Spleen (tissue), 7 donors: ENCODE data around the gene AKAP13.

Source experiments
- POLR2A ChIP-seq, 3 donors: fragments of 450-650 bp; IDR thresholded peaks; one replicate each; pipeline ENCODE4 v1.5.1; 2017; ENCODE audit warnings: antibody characterized with exemption in 3 of 3, mild to moderate bottlenecking in 1 of 3
- POLR2AphosphoS5 ChIP-seq, 3 donors: sonication (generic); formaldehyde crosslinking; IDR thresholded peaks; one replicate each; pipeline ENCODE4 v1.5.1; 2017; ENCODE audit warnings: antibody characterized with exemption in 3 of 3
- TF ChIP-seq, protein P1 (sequence below), 11 experiments: fragments of 200-600 bp in 7 of 11; fragments of 450-650 bp in 4 of 11; sonication (generic) in 4 of 11; IDR thresholded peaks in 8 of 11; conservative IDR thresholded peaks in 3 of 11; 1 replicate in 7 of 11; 2 replicates in 4 of 11; pipeline versions ENCODE4 v1.4.0 to v1.8.0; 2016 to 2021; ENCODE audit warnings: antibody characterized with exemption in 11 of 11, inconsistent platforms in 4 of 11, mild to moderate bottlenecking in 1 of 11
- donor health status: DM: no; HTN: no; CAD: no; lungs with moderate emphysema.
- donor health status: DM: no; HTN: no; CAD: no.
- donor health status: DM: no; HTN: no; CAD: no.

DNA sequence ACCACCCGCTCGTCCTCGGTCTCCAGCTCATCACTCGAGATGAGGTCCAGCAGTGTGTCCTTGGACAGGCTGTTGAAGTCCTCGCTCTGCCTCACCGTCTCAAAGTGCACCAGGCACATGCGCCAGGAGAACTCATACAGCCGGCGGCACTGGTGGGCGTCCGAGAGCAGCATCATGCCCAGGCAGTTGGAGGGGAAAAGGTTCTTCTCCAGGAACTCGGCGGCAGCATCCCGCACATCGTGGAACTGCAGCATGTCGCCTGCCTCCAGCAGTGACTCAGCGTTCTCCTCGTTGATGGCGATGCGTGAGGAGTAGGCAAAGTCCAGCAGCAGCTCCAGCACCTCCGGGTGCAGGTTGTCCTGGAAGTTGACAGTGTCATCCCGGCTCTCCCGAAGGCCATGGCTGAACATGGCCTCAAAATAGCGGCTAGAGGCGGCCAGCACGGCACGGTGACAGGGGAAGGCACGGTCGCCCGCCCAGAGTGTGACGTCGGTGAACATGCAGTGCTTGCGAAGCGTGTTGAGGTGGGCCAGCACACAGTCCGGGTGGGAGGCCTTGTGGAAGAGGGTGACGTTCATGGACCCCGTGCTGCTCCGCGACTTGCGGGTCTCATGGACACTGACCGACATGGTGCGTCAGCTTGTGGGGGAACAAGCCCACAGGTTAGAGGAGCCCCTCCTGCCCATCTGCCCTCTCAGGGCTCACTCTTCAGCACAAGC lies 388.9 kb downstream of the AKAP13 start:
- TF ChIP-seq, protein P1, sequence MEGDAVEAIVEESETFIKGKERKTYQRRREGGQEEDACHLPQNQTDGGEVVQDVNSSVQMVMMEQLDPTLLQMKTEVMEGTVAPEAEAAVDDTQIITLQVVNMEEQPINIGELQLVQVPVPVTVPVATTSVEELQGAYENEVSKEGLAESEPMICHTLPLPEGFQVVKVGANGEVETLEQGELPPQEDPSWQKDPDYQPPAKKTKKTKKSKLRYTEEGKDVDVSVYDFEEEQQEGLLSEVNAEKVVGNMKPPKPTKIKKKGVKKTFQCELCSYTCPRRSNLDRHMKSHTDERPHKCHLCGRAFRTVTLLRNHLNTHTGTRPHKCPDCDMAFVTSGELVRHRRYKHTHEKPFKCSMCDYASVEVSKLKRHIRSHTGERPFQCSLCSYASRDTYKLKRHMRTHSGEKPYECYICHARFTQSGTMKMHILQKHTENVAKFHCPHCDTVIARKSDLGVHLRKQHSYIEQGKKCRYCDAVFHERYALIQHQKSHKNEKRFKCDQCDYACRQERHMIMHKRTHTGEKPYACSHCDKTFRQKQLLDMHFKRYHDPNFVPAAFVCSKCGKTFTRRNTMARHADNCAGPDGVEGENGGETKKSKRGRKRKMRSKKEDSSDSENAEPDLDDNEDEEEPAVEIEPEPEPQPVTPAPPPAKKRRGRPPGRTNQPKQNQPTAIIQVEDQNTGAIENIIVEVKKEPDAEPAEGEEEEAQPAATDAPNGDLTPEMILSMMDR (IDR thresholded peaks at IDR 0.05 in 8 of 11, conservative IDR thresholded peaks at IDR 0.05 in 3 of 11), result no peak
- TF ChIP-seq POLR2AphosphoS5 (IDR thresholded peaks at IDR 0.05) (no peak), POLR2A (IDR thresholded peaks at IDR 0.05) (no peak)
